KMS-11 (cell line): ENCODE measurements around the gene RPS2.
A peak's percentile ranks its signal among the peaks of the same experiment; 100 is the strongest.

Experiments used
- H2AFZ ChIP-seq: fragments of 200-600 bp; sonication (generic); 2 replicates; pipeline ENCODE4 v1.6.1; 2016; ENCODE audit warnings: antibody characterized with exemption, mixed run types, low read depth
- H3K27ac ChIP-seq: fragments of 200-600 bp; sonication (generic); 2 replicates; pipeline ENCODE4 v1.6.1; 2016; ENCODE audit warnings: mild to moderate bottlenecking, mixed run types
- H3K27me3 ChIP-seq: fragments of 200-600 bp; sonication (generic); 2 replicates; pipeline ENCODE4 v1.6.1; 2017; ENCODE audit warnings: mild to moderate bottlenecking, low read depth, mixed run types, moderate library complexity; ENCODE audit not compliant: insufficient read depth
- H3K36me3 ChIP-seq: fragments of 200-600 bp; sonication (generic); 2 replicates; pipeline ENCODE4 v1.6.1; 2017; ENCODE audit warnings: mild to moderate bottlenecking, mixed run types; ENCODE audit not compliant: insufficient read depth
- H3K4me1 ChIP-seq: fragments of 200-600 bp; sonication (generic); 2 replicates; pipeline ENCODE4 v1.6.1; 2016; ENCODE audit warnings: mild to moderate bottlenecking, low read depth, mixed run types; ENCODE audit not compliant: poor library complexity, severe bottlenecking
- H3K4me2 ChIP-seq: fragments of 200-600 bp; sonication (generic); 2 replicates; pipeline ENCODE4 v1.7.0; 2016; ENCODE audit warnings: mild to moderate bottlenecking, mixed run types
- H3K4me3 ChIP-seq: fragments of 200-600 bp; sonication (generic); IDR thresholded peaks from 2 replicates; pipeline ENCODE4 v1.6.1; 2017; ENCODE audit warnings: low read depth, low read length, mixed read lengths; ENCODE audit not compliant: insufficient read depth
- H3K79me2 ChIP-seq: fragments of 200-600 bp; sonication (generic); 2 replicates; pipeline ENCODE4 v1.6.1; 2016; ENCODE audit warnings: low read depth, mixed run types; ENCODE audit not compliant: insufficient read depth
- H3K9ac ChIP-seq: fragments of 200-600 bp; sonication (generic); 2 replicates; pipeline ENCODE4 v1.6.1; 2016; ENCODE audit warnings: mild to moderate bottlenecking, mixed run types
- H4K20me1 ChIP-seq: fragments of 200-600 bp; sonication (generic); 2 replicates; pipeline ENCODE4 v1.6.1; 2016; ENCODE audit warnings: mild to moderate bottlenecking, mixed run types; ENCODE audit not compliant: insufficient read depth
- TF ChIP-seq, protein P1 (sequence below): fragments of 200-600 bp; sonication (generic); conservative IDR thresholded peaks from 2 replicates; pipeline ENCODE4 v1.6.1; 2017; ENCODE audit warnings: low read depth, mild to moderate bottlenecking, antibody characterized with exemption, low read length, moderate library complexity, mixed read lengths

RPS2 gene

DNA sequence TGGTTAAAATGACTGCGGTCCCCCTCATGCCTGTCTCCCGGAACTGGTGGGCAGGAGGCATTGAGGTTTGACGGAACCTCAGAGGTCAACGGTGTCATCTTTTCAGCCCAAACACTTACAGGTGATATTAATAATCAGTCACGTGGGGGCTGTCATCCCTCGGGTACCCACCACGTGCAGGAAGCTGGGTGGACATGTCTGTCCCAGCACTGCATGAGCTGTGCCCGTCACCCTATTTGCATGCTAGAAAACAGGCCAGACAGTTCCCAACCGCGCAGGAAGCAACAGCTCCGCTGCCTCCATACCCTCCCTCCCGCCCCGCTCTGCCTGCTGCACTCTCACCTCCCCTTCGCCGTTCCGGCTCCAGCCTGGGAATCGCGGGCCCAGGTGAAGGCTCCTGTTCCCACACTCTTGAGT is 26.5 kb upstream of the RPS2 start:
- H3K4me1 ChIP-seq: peaks cover 23% of the 10 kb centered on the region
- peaks cover 5% of the 10 kb centered on the region for H3K27me3 ChIP-seq
- no peaks in the 10 kb centered on the region for H4K20me1 ChIP-seq
- TF ChIP-seq, protein P1, sequence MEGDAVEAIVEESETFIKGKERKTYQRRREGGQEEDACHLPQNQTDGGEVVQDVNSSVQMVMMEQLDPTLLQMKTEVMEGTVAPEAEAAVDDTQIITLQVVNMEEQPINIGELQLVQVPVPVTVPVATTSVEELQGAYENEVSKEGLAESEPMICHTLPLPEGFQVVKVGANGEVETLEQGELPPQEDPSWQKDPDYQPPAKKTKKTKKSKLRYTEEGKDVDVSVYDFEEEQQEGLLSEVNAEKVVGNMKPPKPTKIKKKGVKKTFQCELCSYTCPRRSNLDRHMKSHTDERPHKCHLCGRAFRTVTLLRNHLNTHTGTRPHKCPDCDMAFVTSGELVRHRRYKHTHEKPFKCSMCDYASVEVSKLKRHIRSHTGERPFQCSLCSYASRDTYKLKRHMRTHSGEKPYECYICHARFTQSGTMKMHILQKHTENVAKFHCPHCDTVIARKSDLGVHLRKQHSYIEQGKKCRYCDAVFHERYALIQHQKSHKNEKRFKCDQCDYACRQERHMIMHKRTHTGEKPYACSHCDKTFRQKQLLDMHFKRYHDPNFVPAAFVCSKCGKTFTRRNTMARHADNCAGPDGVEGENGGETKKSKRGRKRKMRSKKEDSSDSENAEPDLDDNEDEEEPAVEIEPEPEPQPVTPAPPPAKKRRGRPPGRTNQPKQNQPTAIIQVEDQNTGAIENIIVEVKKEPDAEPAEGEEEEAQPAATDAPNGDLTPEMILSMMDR: no peak
- no peak overlapping the region for H3K27ac ChIP-seq
- no peaks in the 10 kb centered on the region for H3K36me3 ChIP-seq
- H3K4me2 ChIP-seq: peak overlapping the region; percentile 47; the same call in 1 of the 2 replicates
- H3K9ac ChIP-seq: no peak overlapping the region
- no peaks in the 10 kb centered on the region for H3K79me2 ChIP-seq
- H3K4me3 ChIP-seq: no peak overlapping the region
- no peak overlapping the region for H2AFZ ChIP-seq

DNA sequence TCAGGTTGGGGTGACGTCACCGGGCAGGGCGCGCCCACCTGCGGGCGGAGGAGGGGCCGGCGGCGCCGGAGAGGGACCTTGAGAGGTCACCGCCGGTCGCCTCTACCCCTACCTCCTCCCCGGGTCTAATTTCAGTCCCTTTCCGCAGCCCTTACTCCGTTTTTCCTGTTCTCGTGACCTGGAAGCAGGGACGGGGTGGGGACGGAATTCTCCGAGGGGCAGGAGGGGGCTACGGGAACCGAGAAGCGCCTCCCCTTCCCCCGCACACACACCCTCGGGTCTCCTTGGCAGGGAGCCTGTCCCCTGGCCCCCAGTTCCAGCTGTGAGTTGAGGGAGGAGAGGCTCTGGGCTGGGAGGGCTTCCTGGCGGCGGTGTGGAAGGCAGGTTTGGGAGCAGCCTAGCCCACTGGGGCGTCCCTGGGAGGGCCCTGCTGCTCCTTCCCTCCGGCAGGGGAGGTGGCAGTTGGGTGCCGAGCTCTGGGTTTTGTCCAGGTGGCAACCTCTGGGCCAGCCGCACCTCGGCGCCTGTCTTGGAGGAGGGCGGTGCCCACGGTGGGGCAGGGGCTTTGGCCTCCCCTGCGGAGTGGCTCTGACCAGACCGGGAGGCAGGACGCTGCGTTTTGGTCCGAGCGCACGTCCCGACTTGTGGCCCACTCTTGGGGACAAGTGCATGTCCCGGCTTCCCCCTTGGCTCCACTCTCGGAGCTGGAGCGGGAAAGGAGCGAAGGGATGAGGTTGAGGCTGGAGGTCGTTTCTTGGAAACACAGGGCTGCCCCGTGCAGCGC is 25.9 kb upstream of the RPS2 start:
- Histone ChIP-seq H3K79me2 (no peaks in the 10 kb centered on the region), H4K20me1 (no peaks in the 10 kb centered on the region), H2AFZ (peak overlapping the region; percentile 50), H3K4me2 (peak overlapping the region; percentile 47), H3K9ac (no peak overlapping the region), H3K36me3 (no peaks in the 10 kb centered on the region), H3K4me1 (peaks cover 24% of the 10 kb centered on the region), H3K27me3 (peaks cover 5% of the 10 kb centered on the region), H3K27ac (no peak overlapping the region), H3K4me3 (no peak overlapping the region)
- TF ChIP-seq, protein P1: no peak

DNA sequence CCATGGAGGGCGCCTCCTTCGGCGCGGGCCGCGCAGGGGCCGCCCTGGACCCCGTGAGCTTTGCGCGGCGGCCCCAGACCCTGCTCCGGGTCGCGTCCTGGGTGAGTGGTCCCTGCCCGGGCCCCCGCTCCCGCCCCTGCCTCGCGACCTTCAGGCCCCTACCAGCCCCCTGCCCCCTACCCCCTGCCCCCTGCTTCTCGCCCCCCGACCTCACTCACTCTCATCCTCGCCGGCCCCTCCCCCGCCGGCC is 25.4 kb upstream of the RPS2 start:
- H4K20me1 ChIP-seq: no peaks in the 10 kb centered on the region
- H3K27ac ChIP-seq: no peak overlapping the region
- no peaks in the 10 kb centered on the region for H3K36me3 ChIP-seq
- TF ChIP-seq, protein P1: no peak
- H3K4me3 ChIP-seq: no peak overlapping the region
- no peak overlapping the region for H2AFZ ChIP-seq
- peak overlapping the region; percentile 47; the same call in 1 of the 2 replicates for H3K4me2 ChIP-seq
- H3K4me1 ChIP-seq: peaks cover 29% of the 10 kb centered on the region
- no peak overlapping the region for H3K9ac ChIP-seq
- no peaks in the 10 kb centered on the region for H3K79me2 ChIP-seq
- H3K27me3 ChIP-seq: peaks cover 5% of the 10 kb centered on the region

DNA sequence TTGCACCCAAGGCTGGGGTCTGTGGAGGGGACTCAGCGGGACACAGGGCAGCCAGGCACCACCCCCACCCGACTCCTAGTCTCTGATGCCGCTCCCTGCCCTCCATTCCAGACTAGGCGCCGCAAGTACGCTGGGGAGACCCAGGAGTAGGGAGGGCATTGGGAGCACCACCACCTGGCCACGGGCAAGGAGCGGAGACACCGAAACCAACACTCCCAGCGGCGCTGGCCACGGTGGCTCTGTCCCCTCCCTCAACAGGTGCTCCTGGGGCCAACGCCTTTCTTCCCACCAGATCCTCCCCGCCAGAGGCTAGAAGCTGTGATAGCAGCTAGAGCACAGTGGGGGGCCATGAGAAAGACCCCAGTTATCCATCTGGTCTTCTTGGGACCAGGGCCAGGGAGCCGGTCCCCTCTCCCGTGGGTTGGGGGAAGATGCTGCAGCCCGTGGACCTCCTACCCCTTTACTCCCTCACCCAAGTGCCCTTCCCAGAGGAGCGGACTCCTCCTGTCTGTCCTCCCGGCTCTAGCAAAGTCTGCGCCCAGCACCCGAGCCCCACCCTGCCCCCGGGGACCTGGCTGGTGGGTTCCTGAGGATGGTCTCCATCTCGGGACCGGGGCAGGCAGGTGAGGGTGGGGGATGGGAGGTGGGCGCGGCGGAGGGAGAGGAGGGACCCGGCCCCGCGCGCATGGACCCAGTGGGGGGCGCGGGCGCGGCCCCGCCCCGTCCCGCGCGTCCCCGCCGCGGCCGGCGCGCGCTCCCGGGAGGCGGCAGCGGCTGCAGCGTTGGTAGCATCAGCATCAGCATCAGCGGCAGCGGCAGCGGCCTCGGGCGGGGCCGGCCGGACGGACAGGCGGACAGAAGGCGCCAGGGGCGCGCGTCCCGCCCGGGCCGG is 24.8 kb upstream of the RPS2 start, which contains the start of gene SYNGR3:
SYNGR3 (plus strand) TSS at position 762 of the 892 bp plus-strand sequence. CDS start 133 bp downstream, outside the sequence.
- Histone ChIP-seq H3K9ac (no peak within 1 kb of the TSS), H4K20me1 (no peaks in the 10 kb centered on the region), H3K27ac (no peak within 1 kb of the TSS)

More for the DNA sequence above, 24.8 kb upstream of the RPS2 start, which contains the start of gene SYNGR3:
- Histone ChIP-seq H3K36me3 (no peaks in the 10 kb centered on the region), H2AFZ (peak within 1 kb of the TSS; percentile 54), H3K79me2 (no peaks in the 10 kb centered on the region), H3K4me2 (peak within 1 kb of the TSS; percentile 47), H3K4me3 (no peak within 1 kb of the TSS), H3K4me1 (peaks cover 30% of the 10 kb centered on the region), H3K27me3 (peaks cover 5% of the 10 kb centered on the region)
- TF ChIP-seq, protein P1: no peak
